Measurements from ENCODE around the gene DLGAP1.
A peak's percentile ranks its signal among the peaks of the same experiment; 100 is the strongest.

The DLGAP1 gene

GRCh38 chr18:3669376-3669775 is 785.7 kb downstream of the DLGAP1 start:
- Histone ChIP-seq H3K9me3 (ENCODE audit: control insufficient read depth, insufficient read depth, low read length) (no peaks in the 10 kb centered on the region), H3K4me1 (ENCODE audit: control insufficient read depth, insufficient read depth, low read length) (peaks cover 17% of the 10 kb centered on the region), H3K27ac (ENCODE audit: low read depth, low read length) (no peak overlapping the region), H3K9ac (ENCODE audit: low read depth, low read length) (no peak overlapping the region), H3K4me3 (ENCODE audit: low read depth, low read length) (no peak overlapping the region), H3K27me3 (ENCODE audit: control insufficient read depth, insufficient read depth, low read length) (no peaks in the 10 kb centered on the region), H3K36me3 (ENCODE audit: control insufficient read depth, insufficient read depth, low read length) (no peaks in the 10 kb centered on the region)

- H3K4me3 ChIP-seq (ENCODE audit: low read depth, low read length) = no peak overlapping the region
- H3K27ac ChIP-seq (ENCODE audit: low read depth, low read length) = no peak overlapping the region
- H3K9ac ChIP-seq (ENCODE audit: low read depth, low read length) = no peak overlapping the region
- peaks cover 19% of the 10 kb centered on the region for H3K4me1 ChIP-seq (ENCODE audit: control insufficient read depth, insufficient read depth, low read length)
- no peaks in the 10 kb centered on the region for H3K27me3 ChIP-seq (ENCODE audit: control insufficient read depth, insufficient read depth, low read length)
- 0 out of 2 replicates have a peak, but pooled peaks cover 4% of the 10 kb centered on the region for H3K36me3 ChIP-seq (ENCODE audit: control insufficient read depth, insufficient read depth, low read length)
- no peaks in the 10 kb centered on the region for H3K9me3 ChIP-seq (ENCODE audit: control insufficient read depth, insufficient read depth, low read length)
These were observed 787.6 kb downstream of the DLGAP1 start for GRCh38 chr18:3667255-3668137.

DNA sequence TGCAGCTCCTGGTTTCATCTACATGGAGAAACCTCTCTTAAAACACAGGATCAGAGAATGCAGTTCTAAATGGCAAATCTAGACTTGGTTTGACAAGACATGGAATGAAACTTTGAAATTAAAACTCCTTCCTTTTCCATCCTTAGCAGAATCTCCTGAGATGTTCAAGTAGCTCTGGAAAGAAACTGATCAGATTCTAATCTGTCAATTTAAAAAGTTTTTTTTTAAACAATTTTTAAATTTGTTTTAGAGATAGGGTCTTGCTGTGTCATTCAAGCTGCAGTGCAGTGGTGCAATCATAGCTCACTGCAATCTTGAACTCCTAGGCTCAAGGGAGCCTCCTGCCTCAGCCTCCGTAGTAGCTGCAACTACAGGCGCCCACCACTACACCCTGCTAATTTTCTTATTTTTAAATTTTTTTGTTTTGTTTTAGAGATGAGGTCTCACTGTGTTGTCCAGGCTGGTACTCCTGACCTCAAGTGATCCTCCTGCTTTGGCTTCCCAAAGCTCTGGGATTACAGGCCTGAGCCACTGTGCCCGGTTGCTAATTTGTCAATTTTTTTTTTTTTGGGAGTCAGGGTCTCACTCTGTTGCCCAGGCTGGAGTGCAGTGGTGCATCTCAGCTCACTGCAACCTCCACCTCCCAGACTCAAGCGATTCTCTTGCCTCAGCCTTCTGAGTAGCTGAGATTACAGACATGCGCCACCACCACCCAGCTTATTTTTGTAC is 788.4 kb downstream of the DLGAP1 start:
- H3K27ac ChIP-seq (ENCODE audit: low read depth, low read length) = peak overlapping the region; percentile 96
- H3K4me3 ChIP-seq (ENCODE audit: low read depth, low read length) = no peak overlapping the region
- peaks cover 19% of the 10 kb centered on the region for H3K4me1 ChIP-seq (ENCODE audit: control insufficient read depth, insufficient read depth, low read length)
- 0 out of 2 replicates have a peak, but pooled peaks cover 4% of the 10 kb centered on the region for H3K36me3 ChIP-seq (ENCODE audit: control insufficient read depth, insufficient read depth, low read length)
- no peaks in the 10 kb centered on the region for H3K27me3 ChIP-seq (ENCODE audit: control insufficient read depth, insufficient read depth, low read length)
- H3K9me3 ChIP-seq (ENCODE audit: control insufficient read depth, insufficient read depth, low read length) = no peaks in the 10 kb centered on the region
- H3K9ac ChIP-seq (ENCODE audit: low read depth, low read length) = no peak overlapping the region

DNA sequence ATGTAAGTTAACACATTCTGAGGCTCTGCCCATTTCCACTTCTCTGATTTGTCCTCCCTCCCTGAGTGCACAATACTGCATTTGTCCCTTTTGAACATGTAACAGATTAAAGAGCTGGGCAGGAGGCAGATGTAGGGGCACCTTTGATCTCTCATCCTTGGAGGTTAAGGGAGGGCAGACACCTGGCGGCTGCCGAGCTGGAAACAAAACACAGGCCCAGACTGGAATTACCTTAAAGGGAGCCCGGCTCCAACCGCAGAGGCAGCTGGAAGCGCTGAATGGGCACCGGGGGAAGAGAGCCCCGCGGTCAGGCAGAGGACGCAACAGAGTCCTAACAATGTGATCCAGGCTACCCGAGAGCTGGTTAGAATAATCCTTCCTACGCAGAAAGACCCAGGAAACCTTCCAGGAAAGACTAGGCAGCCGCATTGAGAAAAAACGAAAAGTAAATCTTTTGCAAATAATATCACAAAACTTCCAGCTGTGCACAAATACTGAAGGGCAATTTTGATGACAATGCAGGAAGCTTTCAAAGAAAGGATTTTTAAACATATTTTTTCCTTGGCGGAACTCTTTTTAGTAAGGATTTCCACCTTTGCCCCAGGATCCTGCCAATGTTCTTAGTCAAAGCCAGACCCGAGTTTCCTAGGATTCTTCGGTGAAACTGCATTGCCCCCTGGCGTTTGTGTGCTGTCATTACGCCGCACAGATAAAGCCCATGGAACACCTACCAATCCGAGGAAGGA is 789.2 kb downstream of the DLGAP1 start:
- H3K9me3 ChIP-seq (ENCODE audit: control insufficient read depth, insufficient read depth, low read length) = no peaks in the 10 kb centered on the region
- peaks cover 19% of the 10 kb centered on the region for H3K4me1 ChIP-seq (ENCODE audit: control insufficient read depth, insufficient read depth, low read length)
- peak overlapping the region; percentile 96 for H3K27ac ChIP-seq (ENCODE audit: low read depth, low read length)
- 0 out of 2 replicates have a peak, but pooled peaks cover 4% of the 10 kb centered on the region for H3K36me3 ChIP-seq (ENCODE audit: control insufficient read depth, insufficient read depth, low read length)
- H3K9ac ChIP-seq (ENCODE audit: low read depth, low read length) = peak overlapping the region; percentile 54; the same call in 1 of the 2 replicates
- peak overlapping the region; percentile 47 for H3K4me3 ChIP-seq (ENCODE audit: low read depth, low read length)
- no peaks in the 10 kb centered on the region for H3K27me3 ChIP-seq (ENCODE audit: control insufficient read depth, insufficient read depth, low read length)

- H3K27ac ChIP-seq (ENCODE audit: low read depth, low read length) = peak overlapping the region; percentile 96
- 0 out of 2 replicates have a peak overlapping the region, but pooled peaks have one; percentile 47 for H3K4me3 ChIP-seq (ENCODE audit: low read depth, low read length)
- no peaks in the 10 kb centered on the region for H3K27me3 ChIP-seq (ENCODE audit: control insufficient read depth, insufficient read depth, low read length)
- H3K9ac ChIP-seq (ENCODE audit: low read depth, low read length) = no peak overlapping the region
- peaks cover 19% of the 10 kb centered on the region for H3K4me1 ChIP-seq (ENCODE audit: control insufficient read depth, insufficient read depth, low read length)
- 0 out of 2 replicates have a peak, but pooled peaks cover 4% of the 10 kb centered on the region for H3K36me3 ChIP-seq (ENCODE audit: control insufficient read depth, insufficient read depth, low read length)
- H3K9me3 ChIP-seq (ENCODE audit: control insufficient read depth, insufficient read depth, low read length) = no peaks in the 10 kb centered on the region
These were observed 789.9 kb downstream of the DLGAP1 start for GRCh38 chr18:3665204-3665603.

- Histone ChIP-seq H3K9me3 (ENCODE audit: control insufficient read depth, insufficient read depth, low read length) (no peaks in the 10 kb centered on the region), H3K27ac (ENCODE audit: low read depth, low read length) (peak overlapping the region; percentile 96), H3K9ac (ENCODE audit: low read depth, low read length) (no peak overlapping the region), H3K27me3 (ENCODE audit: control insufficient read depth, insufficient read depth, low read length) (no peaks in the 10 kb centered on the region), H3K4me3 (ENCODE audit: low read depth, low read length) (no peak overlapping the region), H3K36me3 (ENCODE audit: control insufficient read depth, insufficient read depth, low read length) (0 out of 2 replicates have a peak, but pooled peaks cover 4% of the 10 kb centered on the region), H3K4me1 (ENCODE audit: control insufficient read depth, insufficient read depth, low read length) (peaks cover 19% of the 10 kb centered on the region)
These were observed 790.4 kb downstream of the DLGAP1 start for GRCh38 chr18:3664563-3665178.

DNA sequence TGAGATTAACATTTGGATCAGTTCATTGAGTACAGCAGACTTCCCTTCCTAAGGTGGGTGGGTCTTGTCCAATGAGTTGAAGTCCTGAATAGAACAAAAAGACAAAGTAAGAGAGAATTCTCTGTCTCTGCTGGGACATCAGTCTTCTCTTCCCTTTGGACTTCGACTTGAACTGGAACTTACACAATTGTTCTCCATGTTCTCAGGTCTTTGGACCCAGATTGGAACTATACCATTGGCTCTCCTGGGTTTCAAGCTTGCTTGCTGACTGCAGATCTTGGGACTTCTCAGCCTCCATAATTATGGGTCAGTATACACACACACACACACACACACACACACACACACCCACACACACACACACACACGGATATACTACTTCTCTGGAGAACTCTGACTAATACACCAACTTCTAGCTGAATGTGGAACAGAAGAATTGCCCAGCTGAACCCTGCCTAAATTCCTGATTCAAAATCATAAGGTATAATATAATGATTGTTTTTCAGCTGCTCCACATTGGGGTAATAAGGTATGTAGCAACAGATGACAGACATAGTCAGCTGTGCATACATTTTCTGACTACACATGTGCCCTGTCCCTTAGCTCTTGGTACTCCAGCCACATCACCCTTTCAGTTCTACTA is 791.1 kb downstream of the DLGAP1 start:
- no peak overlapping the region for H3K4me3 ChIP-seq (ENCODE audit: low read depth, low read length)
- H3K9ac ChIP-seq (ENCODE audit: low read depth, low read length) = no peak overlapping the region
- peaks cover 19% of the 10 kb centered on the region for H3K4me1 ChIP-seq (ENCODE audit: control insufficient read depth, insufficient read depth, low read length)
- no peaks in the 10 kb centered on the region for H3K9me3 ChIP-seq (ENCODE audit: control insufficient read depth, insufficient read depth, low read length)
- no peaks in the 10 kb centered on the region for H3K27me3 ChIP-seq (ENCODE audit: control insufficient read depth, insufficient read depth, low read length)
- peak overlapping the region; percentile 96 for H3K27ac ChIP-seq (ENCODE audit: low read depth, low read length)
- 0 out of 2 replicates have a peak, but pooled peaks cover 4% of the 10 kb centered on the region for H3K36me3 ChIP-seq (ENCODE audit: control insufficient read depth, insufficient read depth, low read length)

DNA sequence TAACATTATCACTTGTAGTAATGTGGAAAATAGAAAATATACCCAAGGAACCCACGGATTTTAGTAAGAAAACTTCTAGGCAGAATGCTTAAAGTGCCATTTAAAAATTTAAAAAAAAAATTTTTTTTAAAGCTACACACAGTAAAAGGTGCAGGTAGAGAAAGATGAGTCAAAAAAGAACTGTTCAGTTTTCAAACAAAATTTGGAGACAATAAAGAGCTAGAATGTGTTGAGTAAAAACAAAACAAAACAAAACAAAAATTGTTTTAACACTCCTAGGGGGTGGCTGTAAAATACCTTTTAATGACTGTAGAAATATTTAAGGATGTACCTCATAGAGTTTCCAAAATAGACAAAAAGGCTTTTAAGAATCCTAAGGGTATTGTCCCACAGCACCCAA is 793.1 kb downstream of the DLGAP1 start:
- Histone ChIP-seq H3K27me3 (ENCODE audit: control insufficient read depth, insufficient read depth, low read length) (no peaks in the 10 kb centered on the region), H3K36me3 (ENCODE audit: control insufficient read depth, insufficient read depth, low read length) (0 out of 2 replicates have a peak, but pooled peaks cover 4% of the 10 kb centered on the region), H3K9me3 (ENCODE audit: control insufficient read depth, insufficient read depth, low read length) (no peaks in the 10 kb centered on the region), H3K4me3 (ENCODE audit: low read depth, low read length) (no peak overlapping the region), H3K4me1 (ENCODE audit: control insufficient read depth, insufficient read depth, low read length) (peaks cover 19% of the 10 kb centered on the region), H3K27ac (ENCODE audit: low read depth, low read length) (no peak overlapping the region), H3K9ac (ENCODE audit: low read depth, low read length) (no peak overlapping the region)

DNA sequence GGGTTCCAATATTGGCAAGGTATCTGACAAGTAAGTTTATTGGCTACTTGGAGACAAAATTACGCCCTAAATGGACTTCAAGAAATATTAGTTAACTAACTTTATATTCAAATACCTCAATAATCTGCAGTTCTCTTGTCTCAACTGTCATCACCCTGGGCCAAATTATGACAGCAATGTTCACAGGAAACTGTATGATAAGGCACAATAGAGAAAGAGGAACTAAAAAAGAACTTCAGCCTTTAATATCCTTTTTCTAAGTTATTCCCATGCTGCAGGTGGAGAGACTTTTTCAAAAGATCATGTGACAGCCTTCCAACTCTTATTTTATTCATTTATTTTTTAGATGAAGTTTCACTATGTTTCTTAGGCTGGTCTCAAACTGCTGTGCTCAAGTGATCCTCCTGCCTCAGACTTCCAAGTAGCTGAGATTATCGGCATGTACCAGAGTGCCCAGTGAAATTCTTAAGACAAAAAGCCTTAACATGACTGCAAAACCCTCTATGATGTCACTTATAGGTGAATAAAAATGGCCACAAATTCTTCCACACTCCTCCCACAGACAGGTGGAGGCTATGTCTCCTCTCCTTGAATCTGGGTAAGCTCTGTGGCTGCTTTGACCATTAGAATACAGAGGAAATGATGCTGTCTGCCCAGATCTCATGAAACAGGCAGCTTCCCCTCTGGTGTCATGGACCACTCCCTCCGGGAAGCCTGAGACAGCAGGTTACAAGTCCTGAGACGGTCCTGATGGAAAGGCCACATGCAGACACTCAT is 794.2 kb downstream of the DLGAP1 start:
- H3K36me3 ChIP-seq (ENCODE audit: control insufficient read depth, insufficient read depth, low read length) = 0 out of 2 replicates have a peak, but pooled peaks cover 4% of the 10 kb centered on the region
- no peak overlapping the region for H3K4me3 ChIP-seq (ENCODE audit: low read depth, low read length)
- H3K27ac ChIP-seq (ENCODE audit: low read depth, low read length) = no peak overlapping the region
- H3K4me1 ChIP-seq (ENCODE audit: control insufficient read depth, insufficient read depth, low read length) = peaks cover 17% of the 10 kb centered on the region
- H3K27me3 ChIP-seq (ENCODE audit: control insufficient read depth, insufficient read depth, low read length) = no peaks in the 10 kb centered on the region
- no peak overlapping the region for H3K9ac ChIP-seq (ENCODE audit: low read depth, low read length)
- no peaks in the 10 kb centered on the region for H3K9me3 ChIP-seq (ENCODE audit: control insufficient read depth, insufficient read depth, low read length)

All from HUES48 (cell line).